Activated CD4-positive, alpha-beta T cell treated with anti-CD3 and anti-CD28 coated beads, Interleukin-2, amount 50 U/mL, for 4 hours (primary cell): ENCODE data around the gene LIMS2.

Source experiments
- DNase-seq, 2 experiments: peaks; one replicate each; pipeline ENCODE4 v3.0.0-alpha.2; 2020

The LIMS2 gene

GRCh38 chr2:127675331-127676261, at the start of gene LIMS2:
LIMS2 (minus strand) TSS chr2:127675530; CDS start chr2:127675024, 506 bp downstream.
- no peak for DNase-seq

- DNase-seq = no peak
Measured at GRCh38 chr2:127722807-127723206, 47.5 kb upstream of the LIMS2 start.

GRCh38 chr2:127721978-127722355, 46.6 kb upstream of the LIMS2 start:
- DNase-seq = no peak

- DNase-seq = no peak
Measured at GRCh38 chr2:127721311-127721977, 46.1 kb upstream of the LIMS2 start.

GRCh38 chr2:127719301-127720218, 44.2 kb upstream of the LIMS2 start:
- no peak for DNase-seq

GRCh38 chr2:127718271-127718670, 42.9 kb upstream of the LIMS2 start:
- DNase-seq = no peak

- DNase-seq = no peak
Measured at GRCh38 chr2:127715778-127716449, 40.6 kb upstream of the LIMS2 start.

- no peak for DNase-seq
Measured at GRCh38 chr2:127713562-127713961, 38.2 kb upstream of the LIMS2 start.

GRCh38 chr2:127712999-127713398, 37.7 kb upstream of the LIMS2 start:
- DNase-seq = no peak

- DNase-seq = no peak
Measured at GRCh38 chr2:127709336-127709735, 34.0 kb upstream of the LIMS2 start.

- no peak for DNase-seq
Measured at GRCh38 chr2:127707890-127708648, 32.7 kb upstream of the LIMS2 start.

GRCh38 chr2:127706215-127706990, 31.1 kb upstream of the LIMS2 start:
- DNase-seq = no peak

- DNase-seq = no peak
Measured at GRCh38 chr2:127705391-127706065, 30.2 kb upstream of the LIMS2 start.

GRCh38 chr2:127704641-127705390, 29.5 kb upstream of the LIMS2 start:
- DNase-seq = no peak

GRCh38 chr2:127703282-127703681, 28.0 kb upstream of the LIMS2 start:
- DNase-seq = no peak

- no peak for DNase-seq
Measured at GRCh38 chr2:127702395-127703009, 27.2 kb upstream of the LIMS2 start.

- peak; percentile 72 to 77 for DNase-seq
Measured at GRCh38 chr2:127701651-127702394, 26.5 kb upstream of the LIMS2 start.

- DNase-seq = peak; percentile 85 to 86
Measured at GRCh38 chr2:127701193-127701650, 25.9 kb upstream of the LIMS2 start, which contains the start of gene SFT2D3. SFT2D3 (plus strand) TSS chr2:127701497; CDS start chr2:127701529, 32 bp downstream.
